ENCODE measurements around the gene MYZAP.

DNA sequence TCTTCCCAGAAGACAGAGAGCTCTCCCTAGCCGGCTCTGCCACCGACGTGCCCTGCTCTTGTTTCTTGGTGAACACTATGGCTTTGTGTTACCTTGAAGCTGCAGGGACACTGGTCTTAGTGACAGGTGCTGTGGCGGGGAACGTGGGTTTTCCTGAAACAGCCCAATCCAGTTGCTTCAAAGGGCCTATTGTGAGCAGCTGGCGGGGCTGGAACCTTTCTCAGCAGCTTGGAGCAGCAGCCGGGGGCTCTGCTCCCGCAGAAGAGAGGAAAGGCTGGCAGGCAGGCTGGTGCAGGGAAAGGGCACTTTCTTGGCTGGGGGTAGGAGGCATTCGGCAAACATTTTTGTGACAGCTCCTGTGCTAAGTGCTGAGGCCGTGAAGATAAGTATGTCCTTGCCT lies 12.8 kb downstream of the MYZAP start:
- TF ChIP-seq, protein P1, sequence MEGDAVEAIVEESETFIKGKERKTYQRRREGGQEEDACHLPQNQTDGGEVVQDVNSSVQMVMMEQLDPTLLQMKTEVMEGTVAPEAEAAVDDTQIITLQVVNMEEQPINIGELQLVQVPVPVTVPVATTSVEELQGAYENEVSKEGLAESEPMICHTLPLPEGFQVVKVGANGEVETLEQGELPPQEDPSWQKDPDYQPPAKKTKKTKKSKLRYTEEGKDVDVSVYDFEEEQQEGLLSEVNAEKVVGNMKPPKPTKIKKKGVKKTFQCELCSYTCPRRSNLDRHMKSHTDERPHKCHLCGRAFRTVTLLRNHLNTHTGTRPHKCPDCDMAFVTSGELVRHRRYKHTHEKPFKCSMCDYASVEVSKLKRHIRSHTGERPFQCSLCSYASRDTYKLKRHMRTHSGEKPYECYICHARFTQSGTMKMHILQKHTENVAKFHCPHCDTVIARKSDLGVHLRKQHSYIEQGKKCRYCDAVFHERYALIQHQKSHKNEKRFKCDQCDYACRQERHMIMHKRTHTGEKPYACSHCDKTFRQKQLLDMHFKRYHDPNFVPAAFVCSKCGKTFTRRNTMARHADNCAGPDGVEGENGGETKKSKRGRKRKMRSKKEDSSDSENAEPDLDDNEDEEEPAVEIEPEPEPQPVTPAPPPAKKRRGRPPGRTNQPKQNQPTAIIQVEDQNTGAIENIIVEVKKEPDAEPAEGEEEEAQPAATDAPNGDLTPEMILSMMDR (IDR thresholded peaks at IDR 0.05) = no peak
- no peak for TF ChIP-seq EZH2 (IDR thresholded peaks at IDR 0.05)

Data from neural progenitor cell (in vitro differentiated cells).